B cell (primary cell): ENCODE data around the gene ABCG1. TPM values are rescaled to one million over a fixed set of nuclear protein-coding genes. Genes with fewer than 3 reads are reported as not detected.

Source experiments
- ATAC-seq: fragments of 200-7000 bp; cut with Tn5 transposase; one replicate; pipeline ENCODE4 v1.10.0; 2021; ENCODE audit warnings: low read depth, mild to moderate bottlenecking, moderate number of reproducible peaks, moderate library complexity
- CTCF ChIA-PET: fragments of 350-600 bp; sonication (Branson Sonifier 250); formaldehyde crosslinking; loops from one replicate; lab custom pipeline; 2021; ENCODE audit warnings: antibody characterized with exemption, inconsistent platforms; lab: Charles Lee
- POLR2A ChIA-PET: fragments of 350-600 bp; sonication (Branson Sonifier 250); formaldehyde crosslinking; loops from one replicate; lab custom pipeline; 2021; ENCODE audit warnings: antibody characterized with exemption; lab: Charles Lee
- DNase-seq: peaks from one replicate; pipeline ENCODE4 v3.0.0; 2013
- H2AFZ ChIP-seq: 2 replicates; pipeline ENCODE4 v1.6.1; 2012; ENCODE audit warnings: mild to moderate bottlenecking, low read depth, low read length; ENCODE audit not compliant: insufficient read depth, poor library complexity, severe bottlenecking
- H3K27ac ChIP-seq, 2 donors: 1 replicate in 1 of 2; 2 replicates in 1 of 2; pipeline ENCODE4 v1.5.1; 2012 to 2013; ENCODE audit warnings: low read length in 2 of 2, mild to moderate bottlenecking in 2 of 2, moderate library complexity in 1 of 2
- H3K27me3 ChIP-seq, 4 experiments: fragments of 200-600 bp in 1 of 4; sonication (generic) in 1 of 4; replicated peaks in 1 of 4; 1 replicate in 2 of 4; 2 replicates in 2 of 4; pipeline versions ENCODE4 v1.6.1 to v1.7.0; 2013 to 2016; ENCODE audit warnings: low read length in 3 of 4, mild to moderate bottlenecking in 2 of 4, mixed read lengths in 1 of 4, moderate library complexity in 1 of 4; ENCODE audit not compliant: insufficient read depth in 4 of 4, control insufficient read depth in 3 of 4; ENCODE audit errors: control extremely low read depth in 1 of 4
- H3K36me3 ChIP-seq, 2 experiments: replicated peaks in 1 of 2; 1 replicate in 1 of 2; 2 replicates in 1 of 2; pipeline versions ENCODE4 v1.6.1 to v1.7.1; 2013; ENCODE audit warnings: low read length in 1 of 2; ENCODE audit not compliant: insufficient read depth in 2 of 2, control insufficient read depth in 1 of 2; ENCODE audit errors: control extremely low read depth in 1 of 2, extremely low read depth in 1 of 2
- H3K4me1 ChIP-seq, 2 donors: fragments of 200-600 bp in 1 of 2; sonication (generic) in 1 of 2; 1 replicate in 1 of 2; 2 replicates in 1 of 2; pipeline versions ENCODE4 v1.5.1 to v1.6.1; 2013 to 2017; ENCODE audit warnings: low read length in 2 of 2; ENCODE audit not compliant: control insufficient read depth in 2 of 2, insufficient read depth in 2 of 2
- H3K4me2 ChIP-seq: replicated peaks from 2 replicates; pipeline ENCODE3; 2012; ENCODE audit warnings: mild to moderate bottlenecking, low read depth, low read length; ENCODE audit not compliant: poor library complexity, severe bottlenecking
- H3K4me3 ChIP-seq, 5 experiments: fragments of 200-600 bp in 1 of 5; sonication (generic) in 1 of 5; 1 replicate in 3 of 5; 2 replicates in 2 of 5; pipeline versions ENCODE4 v1.5.1 to v1.7.0; 2011 to 2016; ENCODE audit warnings: low read length in 4 of 5, mild to moderate bottlenecking in 4 of 5, low read depth in 2 of 5, control low read depth in 1 of 5, moderate library complexity in 1 of 5; ENCODE audit not compliant: insufficient read depth in 1 of 5; ENCODE audit errors: control extremely low read depth in 1 of 5, extremely low read depth in 1 of 5
- H3K79me2 ChIP-seq: fragments of 200-600 bp; sonication (generic); one replicate; pipeline ENCODE4 v1.6.0; 2016; ENCODE audit warnings: low read length; ENCODE audit not compliant: control insufficient read depth, insufficient read depth
- H3K9ac ChIP-seq: fragments of 200-600 bp; sonication (generic); 2 replicates; pipeline ENCODE4 v1.6.1; 2017; ENCODE audit warnings: mild to moderate bottlenecking, low read length, moderate library complexity
- H3K9me3 ChIP-seq, 3 donors: one replicate each; pipeline versions ENCODE4 v1.6.1 to v1.7.1; 2013; ENCODE audit warnings: low read length in 2 of 3; ENCODE audit not compliant: control insufficient read depth in 2 of 3, insufficient read depth in 1 of 3; ENCODE audit errors: control extremely low read depth in 1 of 3
- H4K20me1 ChIP-seq: 2 replicates; pipeline ENCODE4 v1.6.0; 2012; ENCODE audit warnings: mild to moderate bottlenecking, low read length; ENCODE audit not compliant: insufficient read depth, control insufficient read depth, poor library complexity, severe bottlenecking
- H3K27ac Mint-ChIP-seq: one replicate; pipeline ENCODE4 v1.8.0; 2021; ENCODE audit warnings: mixed read lengths
- H3K27me3 Mint-ChIP-seq: one replicate; pipeline ENCODE4 v1.8.0; 2021; ENCODE audit warnings: mixed read lengths
- H3K4me1 Mint-ChIP-seq: one replicate; pipeline ENCODE4 v1.8.0; 2021; ENCODE audit warnings: mixed read lengths
- H3K4me3 Mint-ChIP-seq: one replicate; pipeline ENCODE4 v1.8.0; 2021; ENCODE audit warnings: mixed read lengths
- H3K9me3 Mint-ChIP-seq: one replicate; pipeline ENCODE4 v1.8.0; 2022; ENCODE audit warnings: mixed read lengths; ENCODE audit not compliant: insufficient read depth
- EZH2 ChIP-seq: IDR thresholded peaks from 2 replicates; pipeline ENCODE4 v1.6.1; 2012; ENCODE audit warnings: borderline replicate concordance, low read depth, mild to moderate bottlenecking, moderate library complexity, low read length; ENCODE audit not compliant: insufficient read depth, poor library complexity, severe bottlenecking
- WGBS: methylation state at CpG from one replicate; pipeline ENCODE4 v1.1.5; 2013; ENCODE audit warnings: missing lambda C conversion rate; ENCODE audit not compliant: insufficient coverage; 5-methylcytosine and 5-hydroxymethylcytosine counted together
- intact Hi-C: fragments of 100-400 bp; cut with micrococcal nuclease; formaldehyde crosslinking; loops from one replicate; pipeline ENCODE4 v1.10.0; 2022
- polyA plus RNA-seq: library from polyadenylated mRNA; depleted of rRNA; stranded (reverse); fragments of >200 nt; gene quantifications from 2 replicates; pipeline ENCODE4 v1.2.3, GENCODE V29; 2012
- total RNA-seq, 2 donors: library from RNA; stranded (reverse); fragments of 120-200 nt in 1 of 2; gene quantifications; 1 replicate in 1 of 2; 2 replicates in 1 of 2; pipeline versions ENCODE4 v1.2.3 to v1.2.4, GENCODE V29; 2013 to 2022
- TF ChIP-seq, protein P1 (sequence below): fragments of 200-600 bp; IDR thresholded peaks from one replicate; pipeline ENCODE4 v1.8.0; 2022; ENCODE audit warnings: antibody characterized with exemption, mild to moderate bottlenecking

The ABCG1 gene
- total and polyA plus RNA-seq, 2 donors (not counting 1 experiment from before 2014, with no cell fraction given) = 8.7 to 27.5 TPM

- CTCF ChIA-PET = interaction anchor here (0.9 to 2.3 kb wide), 4 partner anchors 9 to 60 kb away, joined by 3 to 8 read pairs (median 5); no protein-coding TSS in a partner anchor
- Histone ChIP-seq H3K9ac (no peak overlapping the region), H3K36me3 (no peaks in the 10 kb centered on the region), H3K27ac (no peak overlapping the region), H3K79me2 (no peaks in the 10 kb centered on the region), H3K9me3 (no peaks in the 10 kb centered on the region), H3K4me3 (no peak overlapping the region), H2AFZ (no peak overlapping the region), H3K27me3 (no peaks in the 10 kb centered on the region), H3K4me1 (peaks cover 18 to 27% of the 10 kb centered on the region in 2 donors), H4K20me1 (no peaks in the 10 kb centered on the region), H3K4me2 (peak overlapping the region; percentile 49)
- POLR2A ChIA-PET = interaction anchor here (0.6 kb wide), 1 partner anchor 376 kb away, joined by 3 read pairs; no protein-coding TSS in a partner anchor
- intact Hi-C loops = loop anchor here (2.0 kb wide), 1 partner anchor 34 kb away; no protein-coding TSS in a partner anchor
- DNase-seq (peak; percentile 66), ATAC-seq (peak; percentile 91)
- H3K27ac Mint-ChIP-seq = peak overlapping the region; percentile 50
- peak overlapping the region; percentile 61 for H3K4me3 Mint-ChIP-seq
- no peaks in the 10 kb centered on the region for H3K9me3 Mint-ChIP-seq
- no peak for TF ChIP-seq EZH2
- TF ChIP-seq, protein P1, sequence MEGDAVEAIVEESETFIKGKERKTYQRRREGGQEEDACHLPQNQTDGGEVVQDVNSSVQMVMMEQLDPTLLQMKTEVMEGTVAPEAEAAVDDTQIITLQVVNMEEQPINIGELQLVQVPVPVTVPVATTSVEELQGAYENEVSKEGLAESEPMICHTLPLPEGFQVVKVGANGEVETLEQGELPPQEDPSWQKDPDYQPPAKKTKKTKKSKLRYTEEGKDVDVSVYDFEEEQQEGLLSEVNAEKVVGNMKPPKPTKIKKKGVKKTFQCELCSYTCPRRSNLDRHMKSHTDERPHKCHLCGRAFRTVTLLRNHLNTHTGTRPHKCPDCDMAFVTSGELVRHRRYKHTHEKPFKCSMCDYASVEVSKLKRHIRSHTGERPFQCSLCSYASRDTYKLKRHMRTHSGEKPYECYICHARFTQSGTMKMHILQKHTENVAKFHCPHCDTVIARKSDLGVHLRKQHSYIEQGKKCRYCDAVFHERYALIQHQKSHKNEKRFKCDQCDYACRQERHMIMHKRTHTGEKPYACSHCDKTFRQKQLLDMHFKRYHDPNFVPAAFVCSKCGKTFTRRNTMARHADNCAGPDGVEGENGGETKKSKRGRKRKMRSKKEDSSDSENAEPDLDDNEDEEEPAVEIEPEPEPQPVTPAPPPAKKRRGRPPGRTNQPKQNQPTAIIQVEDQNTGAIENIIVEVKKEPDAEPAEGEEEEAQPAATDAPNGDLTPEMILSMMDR = no peak
- H3K27me3 Mint-ChIP-seq = no peaks in the 10 kb centered on the region
- 13% methylated on average over 1 of the region's 5 CpGs for WGBS
- peaks cover 27% of the 10 kb centered on the region for H3K4me1 Mint-ChIP-seq
These were observed 19.7 kb upstream of the ABCG1 start for GRCh38 chr21:42198929-42199867.
